ENCODE data around the gene CDK6. TPM values are rescaled to one million over a fixed set of nuclear protein-coding genes. Genes with fewer than 3 reads are reported as not detected.

CDK6 gene
- total and polyA plus RNA-seq, 10 of the 15 experiments (the other 5 are each of a cell fraction or from before 2014, with no cell fraction given), result 8.0 to 118 (median 45.8) TPM

- ChIA-PET SMC1A (ENCODE audit: uncharacterized antibody, unreplicated experiment) (interaction anchor here (1.0 to 2.3 kb wide), 2 partner anchors 13 to 39 kb away, joined by 3 to 6 read pairs; no protein-coding TSS in a partner anchor), RAD21 (ENCODE audit: unreplicated experiment) (no interaction called here), CTCF (interaction anchor here (1.2 kb wide), 1 partner anchor 129 kb away, joined by 4 read pairs; no protein-coding TSS in a partner anchor), POLR2A (no interaction called here)
- no peaks in the 10 kb centered on the region for H3K79me2 ChIP-seq (ENCODE audit: control insufficient read depth, insufficient read depth, low read length)
- H3K9ac ChIP-seq (ENCODE audit: control insufficient read depth, insufficient read depth, low read length), result no peak overlapping the region
- 50% methylated on average over 1 of the region's 1 CpG for WGBS (ENCODE audit: insufficient coverage, insufficient replicate concordance, low lambda C conversion rate, missing lambda C conversion rate)
- no peaks in the 10 kb centered on the region for H4K20me1 ChIP-seq (ENCODE audit: control insufficient read depth, insufficient read depth)
- H3K9me3 ChIP-seq (replicated peaks; ENCODE audit: control insufficient read depth, insufficient read depth, low read length), result peaks cover 2% of the 10 kb centered on the region; the same call in 2 of the 3 replicates
- H3K4me2 ChIP-seq (ENCODE audit: control insufficient read depth, insufficient read depth), result no peak overlapping the region
- H3K27me3 ChIP-seq (replicated peaks in 1 of 2; ENCODE audit: control insufficient read depth in 2 of 2, insufficient read depth in 2 of 2, low read length in 1 of 2), result no peaks in the 10 kb centered on the region
- no peak overlapping the region for H2AFZ ChIP-seq (ENCODE audit: control insufficient read depth, low read depth, low read length)
- H3K4me1 ChIP-seq (ENCODE audit: control insufficient read depth, insufficient read depth, low read length), result no peaks in the 10 kb centered on the region
- no peak overlapping the region for H3K4me3 ChIP-seq
- DNase-seq (ENCODE audit: low read depth, low spot score), result no peak
- ATAC-seq, result no peak
- H3K27ac ChIP-seq (ENCODE audit: control insufficient read depth, insufficient read depth), result no peak overlapping the region
- H3K36me3 ChIP-seq (ENCODE audit: control insufficient read depth in 2 of 2, insufficient read depth in 2 of 2, low read length in 1 of 2), result peaks cover 1 to 4% of the 10 kb centered on the region in 2 experiments; a peak in 3 of 4 replicates
- TF ChIP-seq SP1 (IDR thresholded peaks at IDR 0.05; ENCODE audit: low read depth, low read length), result no peak
- in situ Hi-C loops (cut with MboI), result no loop called here
- no peak for FAIRE-seq
- BruUV-seq (replicated peaks), result no TSS peak
- intact Hi-C loops (cut with micrococcal nuclease; ENCODE audit: unreplicated experiment), result no loop called here
Measured at GRCh38 chr7:92702535-92702934, 133.8 kb downstream of the CDK6 start.

GRCh38 chr7:92699966-92700514, 136.3 kb downstream of the CDK6 start:
- Histone ChIP-seq H3K4me3 (no peak overlapping the region), H3K27me3 (replicated peaks in 1 of 2; ENCODE audit: control insufficient read depth in 2 of 2, insufficient read depth in 2 of 2, low read length in 1 of 2) (no peaks in the 10 kb centered on the region), H3K9ac (ENCODE audit: control insufficient read depth, insufficient read depth, low read length) (no peak overlapping the region), H3K79me2 (ENCODE audit: control insufficient read depth, insufficient read depth, low read length) (no peaks in the 10 kb centered on the region), H3K4me1 (ENCODE audit: control insufficient read depth, insufficient read depth, low read length) (no peaks in the 10 kb centered on the region), H3K27ac (ENCODE audit: control insufficient read depth, insufficient read depth) (no peak overlapping the region), H4K20me1 (ENCODE audit: control insufficient read depth, insufficient read depth) (no peaks in the 10 kb centered on the region), H3K36me3 (ENCODE audit: control insufficient read depth in 2 of 2, insufficient read depth in 2 of 2, low read length in 1 of 2) (peaks cover 0 to 8% of the 10 kb centered on the region in 2 experiments), H3K4me2 (ENCODE audit: control insufficient read depth, insufficient read depth) (no peak overlapping the region), H2AFZ (ENCODE audit: control insufficient read depth, low read depth, low read length) (no peak overlapping the region), H3K9me3 (replicated peaks; ENCODE audit: control insufficient read depth, insufficient read depth, low read length) (no peaks in the 10 kb centered on the region)
- in situ Hi-C loops (cut with MboI) (loop anchor here (5.0 to 10.0 kb wide), 2 partner anchors 132 to 355 kb away; no protein-coding TSS in a partner anchor), intact Hi-C loops (cut with micrococcal nuclease; ENCODE audit: unreplicated experiment) (no loop called here)
- ChIA-PET RAD21 (ENCODE audit: unreplicated experiment) (interaction anchor here (1.1 kb wide), 1 partner anchor 66 kb away, joined by 3 read pairs; no protein-coding TSS in a partner anchor), CTCF (no interaction called here), POLR2A (interaction anchor here (1.3 kb wide), 1 partner anchor 58 kb away, joined by 6 read pairs; no protein-coding TSS in a partner anchor), SMC1A (ENCODE audit: uncharacterized antibody, unreplicated experiment) (interaction anchor here (0.9 to 1.4 kb wide), 4 partner anchors 16 to 80 kb away, joined by 3 to 5 read pairs (median 4); no protein-coding TSS in a partner anchor)
- ATAC-seq, result no peak
- no peak for DNase-seq (ENCODE audit: low read depth, low spot score)
- FAIRE-seq, result no peak
- 99% methylated on average over 4 of the region's 4 CpGs for WGBS (ENCODE audit: insufficient coverage, insufficient replicate concordance, low lambda C conversion rate, missing lambda C conversion rate)
- no TSS peak for BruUV-seq (replicated peaks)
- TF ChIP-seq, protein P1, sequence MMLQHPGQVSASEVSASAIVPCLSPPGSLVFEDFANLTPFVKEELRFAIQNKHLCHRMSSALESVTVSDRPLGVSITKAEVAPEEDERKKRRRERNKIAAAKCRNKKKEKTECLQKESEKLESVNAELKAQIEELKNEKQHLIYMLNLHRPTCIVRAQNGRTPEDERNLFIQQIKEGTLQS (IDR thresholded peaks at IDR 0.05; ENCODE audit: borderline replicate concordance, extremely low read depth, low read depth, low read length), result no peak
- TF ChIP-seq MTA3 (IDR thresholded peaks at IDR 0.05; ENCODE audit: borderline replicate concordance, low read length) (no peak), ZNF217 (IDR thresholded peaks at IDR 0.05) (no peak)

Data from GM12878 (cell line).